Measurements from ENCODE around the gene ANO3.
A peak's percentile ranks its signal among the peaks of the same experiment; 100 is the strongest.
"Not testable (repeated sequence)": the region's sequence is repeated elsewhere in the genome, so short reads cannot be mapped to it uniquely, and the experiment has no call there.

Gene ANO3

GRCh38 chr11:26626346-26626745 lies 294.4 kb downstream of the ANO3 start:
- no peak for DNase-seq (ENCODE audit: low read depth)

- no peak for DNase-seq (ENCODE audit: low read depth)
Observed at GRCh38 chr11:26632691-26633159, 300.8 kb downstream of the ANO3 start.

- DNase-seq (ENCODE audit: low read depth): not testable (repeated sequence)
Observed at GRCh38 chr11:26643314-26643713, 311.4 kb downstream of the ANO3 start.

GRCh38 chr11:26649884-26650283 lies 318.0 kb downstream of the ANO3 start:
- peak; percentile 15 for DNase-seq (ENCODE audit: low read depth)

DNA sequence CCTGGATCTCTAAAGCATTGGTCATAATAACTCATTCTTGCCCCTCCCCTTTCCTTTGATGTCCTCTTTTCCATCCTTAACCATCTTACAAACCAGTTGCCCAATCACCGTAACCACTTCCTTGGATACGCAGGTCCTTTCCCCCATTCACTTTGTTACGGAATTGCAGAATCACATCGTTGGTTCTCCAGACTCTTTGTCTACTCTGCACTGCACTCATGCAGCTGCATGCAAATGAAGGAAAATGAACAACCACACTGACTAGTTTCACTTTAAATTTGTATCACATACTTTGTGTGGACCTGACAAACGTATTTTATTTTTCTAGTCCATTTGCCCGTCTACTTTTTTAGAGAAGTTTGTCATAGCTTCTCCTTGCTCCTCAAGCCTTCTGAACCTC lies 320.0 kb downstream of the ANO3 start:
- DNase-seq (ENCODE audit: low read depth): no peak

DNA sequence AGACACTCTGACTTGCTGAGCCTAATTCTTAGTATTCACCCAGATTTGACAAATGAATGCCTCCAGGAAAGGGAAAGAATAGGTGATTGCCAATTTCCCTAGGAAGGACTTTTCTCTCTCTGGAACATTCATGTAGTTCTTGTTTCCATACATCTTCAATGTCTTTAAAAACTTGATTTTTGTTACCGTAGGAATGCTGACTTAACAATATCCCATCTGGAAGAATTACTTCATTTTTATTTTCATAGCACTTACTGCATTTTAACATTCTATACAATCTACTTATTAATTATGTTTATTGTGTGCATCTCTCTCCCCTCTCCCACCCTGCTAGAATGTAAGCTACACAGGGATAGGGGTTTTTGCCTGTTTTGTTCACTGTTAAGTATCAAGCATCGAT lies 323.4 kb downstream of the ANO3 start:
- no peak for DNase-seq (ENCODE audit: low read depth)

GRCh38 chr11:26662916-26663315 lies 331.0 kb downstream of the ANO3 start:
- DNase-seq (ENCODE audit: low read depth): no peak

- DNase-seq (ENCODE audit: low read depth): no peak
Observed at GRCh38 chr11:26665036-26665435, 333.1 kb downstream of the ANO3 start.

DNA sequence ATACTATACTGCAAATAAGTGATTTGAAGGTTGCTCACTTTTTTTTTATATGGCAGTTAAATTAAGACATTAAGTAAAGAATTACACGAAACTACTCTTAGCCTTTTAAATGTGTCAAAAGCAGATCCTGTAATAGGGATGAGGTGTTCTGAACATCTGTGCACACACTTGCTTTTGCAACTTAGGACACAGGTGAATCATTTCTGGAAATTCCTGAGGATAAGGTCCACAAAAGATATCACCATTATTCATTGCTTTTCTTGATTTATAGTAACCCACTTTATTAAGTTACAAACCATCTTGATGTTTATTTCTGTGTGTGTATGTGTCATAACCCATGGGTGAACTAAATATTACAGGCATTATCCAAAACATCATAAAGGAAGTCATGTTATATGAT lies 334.0 kb downstream of the ANO3 start:
- no peak for DNase-seq (ENCODE audit: low read depth)

DNA sequence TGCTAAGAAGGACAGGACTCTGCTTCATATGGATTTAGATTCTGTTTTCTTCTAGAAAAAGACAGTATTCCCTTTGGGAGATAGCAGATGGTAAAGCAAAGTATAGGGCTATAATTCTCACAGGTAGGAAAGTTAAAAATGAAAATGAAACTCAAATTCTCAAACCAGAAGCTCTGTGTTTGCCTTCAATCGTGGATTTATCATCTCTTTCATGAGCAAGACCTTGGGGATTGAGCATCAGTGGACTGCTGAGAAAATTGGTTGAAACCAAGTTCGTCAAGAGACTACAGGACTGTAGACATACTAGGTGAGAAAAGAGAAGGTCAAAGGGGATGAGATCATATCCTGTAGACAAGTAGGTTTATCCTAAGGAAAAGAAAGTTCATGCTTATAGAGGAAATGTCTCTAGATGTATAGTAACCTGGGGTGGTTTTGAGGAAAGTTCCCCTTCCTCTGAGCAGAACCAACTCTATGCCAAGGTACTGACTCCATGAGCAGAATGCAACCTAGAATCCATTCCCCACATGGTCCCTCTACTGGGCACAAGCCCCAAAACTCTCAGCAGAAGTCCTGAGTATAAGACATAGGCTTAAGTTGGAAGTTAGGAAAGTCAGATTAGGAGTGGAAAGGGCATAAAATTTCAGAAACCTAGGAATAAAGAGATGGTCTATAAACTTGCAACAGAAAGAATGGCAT lies 343.5 kb downstream of the ANO3 start:
- DNase-seq (ENCODE audit: low read depth): no peak

DNA sequence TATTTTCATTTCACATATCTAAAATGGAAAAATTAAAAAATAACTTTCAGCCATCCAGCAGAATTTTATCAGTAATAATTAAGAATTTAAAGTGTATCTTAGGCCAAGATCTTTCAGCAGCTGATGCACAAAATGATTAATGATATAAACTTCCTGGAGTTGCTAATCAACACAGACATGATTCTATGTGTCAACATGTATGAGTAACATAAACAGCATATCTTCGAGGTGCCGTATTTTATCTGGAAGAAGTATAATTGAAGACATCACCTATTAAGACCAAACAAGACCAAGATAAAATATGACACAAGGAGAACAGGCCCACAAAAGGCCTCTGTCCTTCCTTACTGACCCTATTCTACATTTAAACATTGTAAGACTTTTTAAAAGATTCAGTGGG lies 344.7 kb downstream of the ANO3 start:
- no peak for DNase-seq (ENCODE audit: low read depth)

GRCh38 chr11:26677566-26677965 lies 345.6 kb downstream of the ANO3 start:
- no peak for DNase-seq (ENCODE audit: low read depth)

- no peak for DNase-seq (ENCODE audit: low read depth)
Observed at GRCh38 chr11:26687351-26687750, 355.4 kb downstream of the ANO3 start.

DNA sequence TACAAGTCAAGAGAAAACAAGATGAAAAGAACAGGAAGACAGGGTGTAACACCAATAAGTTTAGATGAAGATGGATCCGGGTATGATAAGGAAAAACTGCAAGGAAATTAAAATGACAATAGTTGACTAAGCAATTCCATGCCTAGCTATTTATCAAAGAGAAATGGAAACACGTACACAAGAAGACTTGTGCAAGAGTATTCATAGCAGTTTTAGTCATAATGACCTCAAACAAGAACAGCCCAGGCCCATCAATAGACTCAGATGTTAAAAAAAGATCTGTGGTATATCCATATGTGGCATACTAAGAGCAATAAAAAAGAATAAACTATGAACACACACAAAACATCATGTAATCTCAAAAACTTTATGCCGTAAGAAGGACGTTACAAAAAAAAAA lies 356.8 kb downstream of the ANO3 start:
- no peak for DNase-seq (ENCODE audit: low read depth)

DNA sequence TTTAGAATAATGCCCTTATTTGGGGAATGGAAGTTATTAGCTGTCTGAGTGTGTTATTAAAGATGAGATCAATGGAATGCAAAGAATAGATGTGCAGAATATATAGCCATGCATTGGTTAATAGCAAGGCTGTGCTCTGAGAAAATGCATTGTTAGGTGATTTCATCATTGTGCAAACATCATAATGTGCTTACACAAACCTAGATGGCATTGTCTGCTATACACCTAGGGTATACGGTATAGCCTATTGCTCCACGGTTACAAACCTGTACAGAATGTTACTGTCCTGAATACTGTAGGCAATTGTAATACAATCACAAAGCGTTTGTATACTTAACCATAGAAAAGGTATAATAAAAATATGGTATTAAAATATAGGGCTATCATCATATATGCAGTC lies 364.4 kb downstream of the ANO3 start:
- no peak for DNase-seq (ENCODE audit: low read depth)

- no peak for DNase-seq (ENCODE audit: low read depth)
Observed at GRCh38 chr11:26698224-26698623, 366.3 kb downstream of the ANO3 start.

DNA sequence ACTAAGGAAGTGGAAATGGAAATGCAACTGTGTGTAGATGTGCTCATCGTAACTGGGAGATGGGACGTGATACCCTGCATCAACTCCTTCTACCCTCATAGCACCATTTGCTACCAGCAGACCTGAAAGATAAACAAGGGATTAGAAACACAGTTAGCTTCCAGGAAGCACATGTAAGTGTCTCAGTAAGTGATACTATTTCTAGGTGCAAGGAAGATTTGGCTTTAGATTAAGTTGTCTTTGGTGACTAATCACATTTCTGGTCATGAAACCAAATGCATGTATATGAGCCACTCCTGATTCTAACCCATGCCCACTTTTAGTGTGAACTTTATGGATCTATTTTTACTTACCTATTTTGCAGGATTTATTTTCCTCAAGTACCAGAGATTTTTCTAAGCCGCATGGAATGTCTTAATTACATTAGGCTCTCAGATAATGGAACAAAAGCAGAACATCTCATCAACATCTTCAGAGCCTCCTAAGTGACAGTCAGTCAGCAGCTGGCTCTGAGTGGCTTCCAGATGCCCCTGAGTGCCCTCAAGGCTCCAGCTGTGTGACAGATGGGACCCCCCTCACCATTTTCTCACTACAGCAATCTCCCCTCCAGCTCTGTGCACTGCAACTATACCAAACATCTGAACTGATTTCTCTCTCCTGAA lies 368.8 kb downstream of the ANO3 start:
- DNase-seq (ENCODE audit: low read depth): no peak

DNA sequence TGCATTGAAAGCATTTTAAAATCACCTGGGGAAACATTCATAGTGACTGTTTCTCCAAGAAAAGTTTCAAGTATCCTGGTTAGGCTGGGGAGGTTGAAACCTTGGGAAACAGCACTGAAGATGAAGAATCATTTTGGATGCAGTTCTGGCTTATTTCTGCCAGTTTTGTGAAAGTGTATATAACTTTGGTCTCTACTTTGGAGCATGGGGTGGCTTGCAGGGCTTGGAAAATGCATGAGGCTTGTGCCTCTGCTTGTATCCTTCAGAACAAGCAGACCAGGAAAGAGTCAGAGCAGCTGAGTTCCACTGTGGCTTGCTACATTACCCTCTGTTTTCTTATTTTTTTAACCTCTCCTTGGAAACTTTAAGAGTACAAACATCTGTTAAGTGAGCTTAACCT lies 370.5 kb downstream of the ANO3 start:
- DNase-seq (ENCODE audit: low read depth): no peak

- no peak for DNase-seq (ENCODE audit: low read depth)
Observed at GRCh38 chr11:26703411-26704191, 371.7 kb downstream of the ANO3 start.

DNA sequence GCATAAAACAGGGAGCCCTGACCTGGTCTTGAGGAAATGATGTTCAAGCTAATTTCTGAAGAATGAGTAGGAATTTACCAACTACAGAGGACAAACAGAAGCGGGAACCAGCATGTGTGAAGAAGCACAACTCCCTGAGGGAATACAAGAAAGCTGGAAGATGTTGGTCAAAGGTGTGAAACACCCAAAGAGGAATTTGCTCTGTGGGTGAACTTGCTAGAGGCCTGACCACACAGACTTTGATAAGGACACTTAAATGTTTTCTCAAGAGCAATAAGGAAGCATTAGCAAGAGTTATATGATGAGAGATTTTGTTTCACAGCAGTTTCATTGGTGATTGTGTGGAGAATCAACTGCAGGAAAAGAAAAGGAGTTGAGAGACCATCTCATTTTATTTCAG lies 372.3 kb downstream of the ANO3 start:
- no peak for DNase-seq (ENCODE audit: low read depth)

DNA sequence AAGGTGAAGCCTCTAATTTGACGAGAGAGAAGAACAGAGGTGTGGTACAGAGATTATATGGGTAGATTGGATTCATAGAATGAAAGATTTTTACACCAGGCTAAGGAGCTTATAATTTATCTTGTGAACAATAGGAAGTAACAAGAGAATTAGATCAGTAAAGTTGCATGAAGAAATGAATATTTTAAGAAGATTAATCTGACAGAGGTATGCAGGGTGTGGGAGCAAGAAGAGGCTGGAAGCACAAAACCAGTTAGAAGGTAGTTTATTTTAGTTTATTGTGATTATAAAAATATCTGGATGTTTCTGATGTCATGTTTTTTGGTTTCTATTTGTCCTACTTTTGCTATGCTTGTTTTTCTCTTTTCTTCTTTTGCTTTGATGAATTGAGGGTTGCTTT lies 374.3 kb downstream of the ANO3 start:
- DNase-seq (ENCODE audit: low read depth): no peak

DNA sequence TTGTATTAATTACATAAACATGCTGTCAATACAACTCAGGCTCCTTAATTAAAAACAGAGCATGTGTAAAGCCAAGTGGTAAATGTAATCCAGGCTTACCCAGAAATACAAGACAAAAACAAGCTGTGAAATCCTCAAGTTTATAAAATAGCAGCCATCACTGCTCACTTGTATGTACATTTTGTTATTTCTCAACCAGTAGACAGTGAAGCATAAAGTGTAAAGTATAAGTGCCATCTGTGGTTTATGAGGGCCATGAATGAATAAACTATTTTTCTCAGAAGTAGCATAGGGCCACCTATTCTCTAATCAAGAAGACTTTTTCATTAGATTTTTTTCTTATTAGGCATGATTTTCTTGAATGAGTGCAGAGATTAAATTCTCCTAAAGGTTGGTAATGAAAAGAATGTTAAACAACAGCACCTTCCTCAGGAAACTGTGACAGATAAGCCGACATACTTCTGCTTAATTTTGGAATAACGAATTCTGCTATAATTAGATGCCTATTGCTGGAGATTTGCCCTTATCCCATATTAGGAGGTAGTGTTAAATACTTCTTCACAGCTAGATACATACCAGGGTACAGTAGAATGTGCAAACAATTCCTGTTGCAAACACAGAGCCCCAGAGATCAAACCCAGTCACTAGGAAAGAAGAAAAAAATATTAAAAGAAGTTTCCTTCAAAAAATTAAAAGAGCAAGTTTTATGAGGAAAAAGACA lies 377.0 kb downstream of the ANO3 start:
- no peak for DNase-seq (ENCODE audit: low read depth)

Data from CMK (cell line).